Stimulated activated CD4-positive, alpha-beta T cell treated with anti-CD3 and anti-CD28 coated beads, Interleukin-2, amount 100 ng/mL, for 4 hours (primary cell): ENCODE measurements around the gene PPP1R12C.
"Not testable (repeated sequence)": the region's sequence is repeated elsewhere in the genome, so short reads cannot be mapped to it uniquely, and the experiment has no call there.

Experiments
- DNase-seq: peaks from one replicate; pipeline ENCODE4 v3.0.0-alpha.2; 2020; ENCODE audit warnings: low read depth

PPP1R12C gene

DNA sequence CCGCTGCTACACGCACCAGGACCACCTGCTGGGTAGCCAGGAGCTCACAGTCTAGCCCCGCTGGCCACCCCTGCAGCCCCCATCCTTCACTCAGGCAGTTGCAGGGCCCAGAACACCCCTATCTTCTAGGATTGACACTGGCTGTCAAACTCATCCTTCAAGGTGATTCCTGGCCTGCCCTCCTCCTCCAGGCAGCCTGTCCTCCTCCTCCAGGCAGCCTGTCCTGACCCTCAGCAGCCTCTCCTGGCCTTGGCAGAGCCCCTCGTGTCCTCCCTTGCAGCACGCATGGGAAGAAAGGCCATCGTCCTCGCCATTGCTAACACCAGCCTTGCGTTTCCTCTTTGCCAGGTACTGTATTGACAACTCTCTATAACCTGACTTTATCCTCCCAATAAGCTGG, 45.5 kb downstream of the PPP1R12C start:
- no peak for DNase-seq

DNA sequence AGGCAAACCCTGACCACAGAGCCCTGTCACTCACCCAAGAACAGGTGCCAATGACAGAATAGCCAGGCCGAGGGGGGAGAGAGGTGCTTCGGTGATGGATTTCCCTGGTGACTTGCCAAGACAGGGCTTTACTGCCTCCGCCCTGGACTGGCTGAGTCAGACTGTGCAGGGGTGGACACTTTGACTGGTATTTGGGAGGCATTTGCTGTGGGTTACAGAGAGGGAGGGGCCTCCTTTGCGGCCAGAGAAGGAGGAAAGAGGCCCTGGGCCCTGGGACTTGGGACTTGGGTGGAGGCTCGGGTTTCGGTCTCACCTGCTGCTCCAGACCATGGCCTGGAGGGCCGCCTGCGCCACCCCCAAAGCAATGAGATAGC, 46.3 kb downstream of the PPP1R12C start:
- DNase-seq: no peak

DNA sequence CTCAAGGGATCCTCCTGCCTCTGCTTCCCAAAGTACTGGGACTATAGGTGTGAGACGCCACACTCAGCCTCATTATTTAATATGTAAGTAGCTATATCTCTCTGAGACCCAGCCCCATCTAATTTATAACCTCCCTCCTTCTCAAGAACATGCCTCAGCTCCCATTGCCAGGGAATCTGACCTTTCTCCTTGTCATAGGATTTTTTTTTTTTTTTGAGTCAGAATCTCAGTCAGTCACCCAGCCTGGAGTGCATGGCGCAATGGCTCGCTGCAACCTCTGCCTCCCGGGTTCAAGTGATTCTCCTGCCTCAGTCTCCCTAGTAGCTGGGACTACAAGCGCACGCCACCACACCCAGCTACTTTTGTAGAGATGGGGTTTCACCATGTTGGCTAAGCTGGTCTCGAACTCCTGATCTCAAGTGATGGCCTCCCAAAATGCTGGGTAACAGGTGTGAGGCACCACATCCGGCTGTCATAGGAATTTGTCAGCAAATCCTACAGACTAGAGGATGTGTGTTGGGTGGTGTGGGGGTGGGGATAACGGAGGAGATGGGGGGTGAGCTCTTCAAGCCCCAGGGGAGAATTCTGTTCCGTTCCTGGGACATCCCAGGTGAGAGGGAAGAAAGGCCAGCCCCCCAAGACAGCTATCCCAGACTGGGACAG, 46.8 kb downstream of the PPP1R12C start:
- no peak for DNase-seq

DNA sequence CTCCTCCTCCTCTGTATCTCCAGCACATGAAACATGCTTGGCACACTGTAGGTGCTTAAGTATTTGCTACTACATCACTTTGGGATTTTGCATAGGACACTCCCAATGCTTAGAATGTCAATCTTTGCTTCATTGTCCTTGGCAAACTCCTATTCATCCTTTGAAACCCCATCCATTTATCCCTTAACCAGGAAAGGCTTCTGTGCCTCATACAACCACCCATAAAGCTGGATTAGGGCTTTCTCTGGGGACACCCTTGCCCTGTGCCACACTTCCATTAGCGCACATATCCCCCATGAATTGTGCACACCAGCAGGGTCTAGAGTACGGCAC, 47.6 kb downstream of the PPP1R12C start:
- DNase-seq: no peak

DNA sequence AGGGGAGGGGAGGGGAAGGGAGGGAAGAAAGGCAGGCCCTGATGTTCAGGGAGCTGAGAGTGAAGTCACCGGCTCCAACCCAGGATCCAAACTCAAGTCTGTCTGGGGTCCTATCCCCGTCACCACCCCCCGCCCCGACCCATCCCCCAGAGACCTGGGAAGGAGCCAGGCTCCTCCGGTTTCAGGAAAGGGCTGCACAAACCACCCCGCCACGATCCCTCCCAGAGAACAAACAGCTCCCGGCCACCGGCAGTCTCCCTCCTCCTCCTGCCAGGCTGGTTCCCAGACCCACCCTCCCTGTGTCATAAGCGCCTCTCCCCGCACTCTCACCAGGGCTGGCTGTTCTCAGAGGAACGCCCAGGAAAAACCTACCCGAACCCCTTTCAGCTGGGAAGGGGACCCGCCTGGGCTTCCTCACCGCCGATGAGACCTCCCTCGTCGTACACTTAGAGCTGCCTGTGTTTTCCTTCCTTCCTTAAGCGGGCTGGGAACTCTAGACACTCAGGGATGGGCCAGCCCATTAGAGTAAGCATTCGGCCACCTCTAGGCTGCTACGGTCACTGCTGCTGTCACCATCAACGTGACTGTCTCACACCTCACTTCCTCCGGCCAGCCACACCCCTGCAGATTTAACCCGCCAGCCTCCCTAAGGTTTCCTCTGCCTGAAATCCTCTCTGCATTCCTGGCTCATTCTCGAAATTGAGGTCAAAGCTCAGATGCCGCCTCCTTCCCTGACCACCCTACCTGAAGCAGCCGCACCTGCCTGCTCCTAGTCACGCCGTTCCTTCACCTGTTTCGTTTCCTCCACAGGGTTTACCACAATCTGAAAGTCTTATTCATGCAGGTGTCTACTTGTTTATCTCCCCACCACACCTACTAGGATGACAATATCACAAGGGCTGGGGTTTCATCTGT, 48.2 kb downstream of the PPP1R12C start:
- DNase-seq: no peak

DNA sequence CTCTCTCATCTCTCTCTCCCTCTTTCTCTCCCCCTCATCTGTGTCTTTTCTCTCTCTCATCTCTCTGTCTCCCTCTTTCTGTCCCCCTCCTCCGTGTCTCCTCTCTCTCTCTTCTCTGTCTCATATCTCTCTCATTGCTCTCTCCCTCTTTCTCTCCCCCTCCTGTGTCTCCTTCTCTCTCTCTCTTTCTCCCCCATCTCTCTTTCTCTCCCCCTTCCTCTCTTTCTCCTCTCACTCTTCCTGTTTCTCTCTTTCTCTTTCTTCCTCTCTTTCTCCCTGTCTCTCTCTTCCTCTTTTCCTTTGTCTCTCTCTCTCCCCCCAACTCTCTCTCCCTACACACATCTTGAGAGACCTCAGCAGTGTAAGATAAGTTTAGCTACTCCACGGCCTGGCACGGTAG, 49.6 kb downstream of the PPP1R12C start:
- no peak for DNase-seq

DNA sequence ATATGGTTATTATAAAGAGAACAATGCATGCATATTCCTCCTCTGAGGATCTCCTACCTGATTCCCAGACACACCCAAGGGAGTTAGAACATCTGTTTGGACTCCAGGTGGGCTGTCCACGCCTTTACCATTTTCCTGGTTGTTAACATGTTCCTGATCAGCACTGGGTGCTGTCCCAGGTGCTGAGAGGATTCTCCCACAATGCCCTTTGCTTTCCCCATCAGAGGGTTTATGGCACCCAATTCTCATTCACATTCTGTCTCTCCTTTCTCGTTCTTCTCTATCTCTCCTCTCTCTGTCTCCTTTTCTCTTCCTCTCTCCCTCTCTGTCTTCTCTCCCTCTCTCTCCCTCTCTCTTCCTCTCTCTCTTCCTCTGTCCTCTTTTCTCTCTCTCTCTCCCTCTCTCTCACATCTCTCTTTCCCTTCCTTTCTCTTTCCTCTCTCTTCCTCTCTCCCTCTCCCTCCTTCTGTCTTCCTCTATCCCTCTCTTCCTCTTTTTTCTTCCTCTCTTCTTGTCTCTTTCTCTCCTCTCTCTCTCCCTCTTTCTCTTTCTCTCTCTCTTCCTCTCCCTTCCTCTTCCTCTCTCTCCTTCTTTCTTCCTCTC, 51.2 kb downstream of the PPP1R12C start:
- DNase-seq: no peak

DNA sequence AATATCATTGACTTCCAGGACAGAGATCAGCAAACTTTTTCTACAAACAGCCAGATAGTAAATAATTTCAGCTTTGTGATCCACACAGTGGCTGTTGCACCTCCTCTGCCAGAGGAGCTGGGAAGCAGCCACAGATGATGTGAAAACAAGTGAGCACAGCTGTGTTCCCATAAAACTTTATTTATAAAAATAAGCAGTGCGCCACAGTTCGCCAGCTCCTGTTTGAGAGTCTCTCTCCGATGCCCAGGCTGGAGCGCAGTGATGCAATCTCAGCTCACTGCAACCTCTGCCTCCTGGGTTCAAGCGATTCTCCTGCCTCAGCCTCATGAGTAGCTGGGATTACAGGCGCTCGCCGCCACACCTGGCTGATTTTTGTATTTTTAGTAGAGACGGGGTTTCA, 51.9 kb downstream of the PPP1R12C start:
- DNase-seq: not testable (repeated sequence)

DNA sequence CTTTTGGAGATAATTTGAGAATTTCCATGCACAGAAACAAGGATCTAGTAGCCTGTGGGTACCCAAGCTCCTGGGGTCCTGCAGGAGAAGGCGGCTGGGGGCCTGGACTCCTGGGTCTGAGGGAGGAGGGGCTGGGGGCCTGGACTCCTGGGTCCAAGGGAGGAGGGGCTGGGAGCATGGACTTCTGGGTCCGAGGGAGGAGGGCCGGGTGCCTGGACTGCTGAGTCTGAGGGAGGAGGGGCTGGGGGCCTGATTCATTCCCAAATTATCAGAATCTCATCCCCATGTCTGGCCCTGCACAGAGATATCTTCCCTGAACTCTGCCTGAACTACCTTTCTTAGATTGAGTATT, 54.0 kb downstream of the PPP1R12C start:
- no peak for DNase-seq

DNA sequence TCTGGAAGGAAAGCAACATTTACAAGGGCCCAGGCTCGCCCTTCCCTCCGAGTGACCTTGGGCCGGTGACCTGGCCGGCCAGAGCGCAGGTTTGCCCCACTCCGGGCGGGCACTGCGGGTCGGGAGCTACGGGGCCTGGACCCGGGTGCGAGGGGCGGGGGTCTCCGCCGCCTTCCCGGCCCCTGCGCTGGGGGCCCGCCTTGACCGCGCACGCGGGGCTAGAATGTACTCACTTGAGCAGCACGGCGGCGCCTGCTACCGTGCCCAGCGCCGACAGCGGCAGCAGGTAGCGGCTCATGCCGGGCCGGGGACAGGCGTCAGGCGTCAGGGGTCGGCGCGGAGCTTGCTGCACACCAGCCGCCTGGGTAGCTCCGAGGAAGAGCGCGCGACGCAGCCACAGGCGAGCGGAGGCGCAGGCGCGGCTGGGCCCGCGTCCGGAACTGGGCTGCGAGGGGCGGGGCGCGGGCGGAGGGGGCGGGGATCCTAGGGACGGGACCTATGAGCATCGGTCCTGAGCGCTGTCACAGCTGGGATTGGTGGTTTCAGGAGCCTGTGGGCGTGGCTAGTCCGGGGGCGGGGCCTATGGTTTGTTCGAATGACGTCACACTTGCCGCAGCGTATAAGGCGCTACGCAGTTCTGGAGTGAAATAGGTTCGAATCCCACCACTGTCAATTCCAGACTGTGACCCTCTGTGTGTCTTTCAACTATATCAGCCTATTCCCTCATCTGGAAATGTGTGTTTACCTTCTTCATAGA, 54.5 kb downstream of the PPP1R12C start, which contains the start of gene RDH13:
RDH13 (minus strand) TSS at position 414 of the 757 bp plus-strand sequence; CDS start at position 298, 116 bp downstream.
- peak; percentile 98 for DNase-seq

DNA sequence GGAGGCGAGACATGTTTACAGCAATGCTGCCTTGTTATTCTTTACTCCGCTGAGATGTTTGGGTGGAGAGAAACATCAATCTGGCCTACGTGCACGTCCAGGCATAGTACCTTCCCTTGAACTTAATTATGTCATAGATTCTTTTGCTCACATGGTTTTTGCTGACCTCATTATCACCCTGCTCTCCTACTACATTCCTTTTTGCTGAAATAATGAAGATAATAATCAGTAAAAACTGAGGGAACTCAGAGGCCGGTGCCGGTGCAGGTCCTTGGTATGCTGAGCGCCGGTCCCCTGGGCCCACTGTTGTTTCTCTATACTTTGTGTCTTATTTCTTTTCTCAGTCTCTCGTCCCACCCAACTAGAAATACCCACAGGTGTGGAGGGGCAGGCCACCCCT, 57.1 kb downstream of the PPP1R12C start:
- DNase-seq: not testable (repeated sequence)

DNA sequence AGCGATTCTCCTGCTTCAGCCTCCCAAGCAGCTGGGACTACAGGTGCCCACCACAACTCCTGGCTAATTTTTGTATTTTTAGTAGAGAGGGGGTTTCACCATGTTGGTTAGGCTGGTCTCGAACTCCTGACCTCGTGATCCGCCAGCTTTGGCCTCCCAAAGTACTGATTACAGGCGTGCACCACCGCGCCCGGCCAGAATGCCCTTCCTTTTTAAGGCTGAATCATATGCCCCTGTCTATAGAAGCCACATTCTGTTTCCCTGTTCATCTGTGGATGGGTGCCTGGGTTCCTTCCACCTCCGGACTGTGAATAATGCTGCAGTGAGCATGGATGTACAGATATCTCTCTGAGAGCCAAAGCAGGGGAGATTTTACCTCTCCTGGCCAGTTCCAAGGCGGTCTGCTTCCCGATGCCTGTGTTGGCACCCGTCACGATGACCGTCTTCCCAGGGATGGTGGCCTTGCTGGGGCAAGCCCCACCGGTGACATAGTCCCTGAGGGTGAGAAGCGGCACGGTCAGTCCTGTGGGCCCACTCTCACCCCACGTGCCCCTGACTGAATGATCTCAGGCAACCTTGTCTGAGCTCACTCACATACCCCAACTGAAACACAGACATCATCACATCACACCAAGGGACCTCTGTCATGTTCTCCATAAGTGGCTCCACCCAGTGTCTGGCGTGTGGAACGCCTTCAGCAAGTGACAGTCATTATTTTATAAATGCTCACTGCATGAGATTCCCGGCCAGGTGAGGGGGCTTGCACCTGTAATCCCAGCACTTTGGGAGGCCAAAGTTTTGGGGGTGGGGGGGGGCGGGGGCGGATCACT, 58.4 kb downstream of the PPP1R12C start:
- DNase-seq: no peak

DNA sequence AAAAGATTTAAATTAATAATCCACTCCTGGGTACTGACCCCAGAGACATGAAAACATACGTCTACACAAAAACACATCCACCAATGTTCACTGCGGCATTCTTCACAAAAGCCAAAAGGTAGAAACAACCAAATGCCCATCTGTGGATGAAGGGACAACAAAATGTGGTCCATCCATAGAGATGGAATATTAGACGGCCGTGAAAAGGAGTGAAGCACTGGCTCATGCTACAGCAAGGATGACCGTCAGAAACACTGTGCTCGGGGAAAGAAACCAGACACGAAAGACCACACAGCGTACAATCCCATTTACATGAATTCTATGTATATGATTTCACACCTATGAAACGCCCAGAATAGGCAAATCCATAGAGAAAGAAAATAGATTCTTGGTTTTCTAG, 60.6 kb downstream of the PPP1R12C start:
- DNase-seq: no peak

DNA sequence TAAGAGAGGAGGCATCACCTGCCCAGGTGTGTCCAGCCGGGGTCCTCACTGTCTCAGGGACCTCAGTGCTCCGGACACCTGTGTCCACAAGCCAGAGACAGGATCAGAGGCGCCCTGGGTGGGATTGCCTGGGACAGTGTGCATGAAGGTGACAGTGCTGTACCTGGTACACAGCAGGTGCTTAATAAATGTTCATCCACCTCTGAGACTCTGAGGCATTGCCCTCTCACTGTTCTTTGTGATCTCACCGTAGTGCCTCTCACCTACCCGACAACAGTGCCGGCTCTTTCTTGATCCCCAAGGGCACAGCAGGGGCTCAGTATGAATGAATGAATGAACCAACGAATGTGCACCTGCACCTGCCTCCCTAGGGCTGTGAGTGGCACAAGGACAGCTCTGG, 63.7 kb downstream of the PPP1R12C start:
- DNase-seq: no peak

DNA sequence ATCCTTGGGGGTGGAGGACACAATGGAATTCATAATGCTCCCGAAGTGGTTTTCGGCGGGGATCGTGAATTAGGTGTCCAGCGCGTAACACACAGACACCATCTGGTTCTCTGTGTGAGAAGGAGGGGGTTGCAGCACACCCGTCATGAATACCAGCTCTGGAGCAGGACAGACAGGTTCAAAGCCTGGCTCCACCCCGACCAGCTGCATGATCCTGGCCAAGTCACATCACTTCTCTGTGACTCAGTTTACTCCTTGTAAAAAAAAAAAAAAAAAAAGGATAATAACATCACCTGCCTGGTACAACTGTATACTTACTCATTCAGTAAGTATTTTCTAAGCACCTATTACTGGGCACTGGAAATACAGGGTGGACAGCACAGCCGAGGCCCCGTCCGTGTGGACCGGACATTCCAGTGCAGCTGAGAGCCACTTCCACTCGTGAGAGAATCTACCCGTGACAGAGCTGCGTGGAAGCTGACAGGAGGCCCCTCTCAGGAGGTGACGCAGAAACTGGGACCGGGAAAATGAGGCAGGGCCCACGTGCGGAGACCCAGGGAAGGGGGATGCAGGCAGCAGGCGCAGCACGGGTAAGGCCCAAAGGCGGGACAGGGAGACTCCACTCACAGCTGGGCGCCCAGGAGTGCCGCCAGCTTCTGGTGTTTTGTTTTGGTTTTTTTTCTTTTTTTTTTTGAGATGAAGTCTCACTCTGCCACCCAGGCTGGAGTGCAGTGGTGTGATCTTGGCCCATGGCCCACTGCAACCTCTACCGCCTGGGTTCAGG, 66.5 kb downstream of the PPP1R12C start:
- no peak for DNase-seq

DNA sequence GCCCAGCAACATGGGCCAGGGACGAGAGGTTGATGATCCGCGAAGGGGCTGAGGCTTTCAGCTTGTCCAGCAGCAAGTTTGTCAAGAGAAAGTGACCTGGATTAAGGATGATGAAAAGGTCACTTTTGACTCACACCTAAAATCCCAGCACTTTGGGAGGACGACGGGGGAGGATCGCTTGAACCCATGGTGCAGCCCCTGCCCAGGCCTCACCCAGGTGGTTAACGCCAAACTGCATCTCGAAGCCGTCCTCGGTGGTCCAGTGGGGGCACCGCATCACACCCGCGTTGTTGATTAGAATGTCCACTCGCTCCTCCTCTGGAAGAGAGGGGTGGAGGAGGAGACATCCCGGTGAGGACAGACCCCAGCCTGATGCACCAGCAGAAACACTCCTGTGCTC, 69.0 kb downstream of the PPP1R12C start:
- no peak for DNase-seq

DNA sequence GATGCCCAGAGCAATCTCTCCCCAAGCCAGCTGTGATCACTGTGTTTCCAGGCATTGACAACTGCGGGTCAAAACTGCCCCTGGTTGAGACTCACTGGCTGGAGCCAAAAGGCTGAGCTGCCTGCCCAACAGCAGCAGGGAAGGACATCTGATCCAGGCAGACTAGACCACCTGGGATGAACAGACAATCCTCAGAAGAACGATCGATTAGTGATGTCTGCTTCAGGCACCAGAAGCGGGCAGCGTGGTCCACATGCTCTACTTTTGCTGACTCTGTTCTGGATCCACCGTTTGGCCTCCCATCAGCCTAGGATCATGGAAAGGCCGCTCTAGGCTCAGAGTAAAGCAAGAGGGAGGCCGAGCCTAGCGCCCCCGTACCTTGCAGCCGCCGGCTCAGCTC, 69.5 kb downstream of the PPP1R12C start:
- no peak for DNase-seq

DNA sequence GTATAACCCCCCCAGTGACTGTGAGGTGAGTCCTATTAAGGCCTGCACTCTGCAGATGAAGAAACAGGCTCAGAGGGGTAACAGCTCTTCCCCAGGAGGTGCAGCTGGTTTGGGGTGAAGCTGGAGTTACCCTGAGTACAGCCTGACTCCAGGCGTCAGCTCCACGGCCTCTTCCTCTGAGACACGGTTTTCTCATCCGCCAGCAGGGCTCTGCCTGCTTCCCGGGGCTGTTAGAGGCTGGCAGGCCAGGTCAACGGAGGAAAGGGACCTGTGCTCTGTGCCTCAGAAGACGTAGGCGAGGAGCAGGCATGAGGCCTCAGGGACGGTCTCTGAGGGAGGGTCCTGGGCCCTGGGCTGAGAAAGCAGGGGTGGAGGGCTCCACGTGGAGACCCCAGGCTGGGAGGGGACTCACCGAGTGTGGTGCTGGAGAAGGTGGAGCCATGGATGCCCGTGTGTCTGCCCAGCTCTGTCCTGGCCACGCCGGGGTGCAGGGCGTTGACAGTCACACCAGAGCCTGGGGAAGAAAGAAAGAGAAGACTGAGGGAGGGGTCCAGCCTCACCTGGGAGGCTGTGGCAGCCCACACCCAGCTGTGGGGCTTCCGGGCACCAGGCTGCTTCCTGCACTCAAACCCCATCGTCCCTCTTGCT, 70.3 kb downstream of the PPP1R12C start:
- no peak for DNase-seq

DNA sequence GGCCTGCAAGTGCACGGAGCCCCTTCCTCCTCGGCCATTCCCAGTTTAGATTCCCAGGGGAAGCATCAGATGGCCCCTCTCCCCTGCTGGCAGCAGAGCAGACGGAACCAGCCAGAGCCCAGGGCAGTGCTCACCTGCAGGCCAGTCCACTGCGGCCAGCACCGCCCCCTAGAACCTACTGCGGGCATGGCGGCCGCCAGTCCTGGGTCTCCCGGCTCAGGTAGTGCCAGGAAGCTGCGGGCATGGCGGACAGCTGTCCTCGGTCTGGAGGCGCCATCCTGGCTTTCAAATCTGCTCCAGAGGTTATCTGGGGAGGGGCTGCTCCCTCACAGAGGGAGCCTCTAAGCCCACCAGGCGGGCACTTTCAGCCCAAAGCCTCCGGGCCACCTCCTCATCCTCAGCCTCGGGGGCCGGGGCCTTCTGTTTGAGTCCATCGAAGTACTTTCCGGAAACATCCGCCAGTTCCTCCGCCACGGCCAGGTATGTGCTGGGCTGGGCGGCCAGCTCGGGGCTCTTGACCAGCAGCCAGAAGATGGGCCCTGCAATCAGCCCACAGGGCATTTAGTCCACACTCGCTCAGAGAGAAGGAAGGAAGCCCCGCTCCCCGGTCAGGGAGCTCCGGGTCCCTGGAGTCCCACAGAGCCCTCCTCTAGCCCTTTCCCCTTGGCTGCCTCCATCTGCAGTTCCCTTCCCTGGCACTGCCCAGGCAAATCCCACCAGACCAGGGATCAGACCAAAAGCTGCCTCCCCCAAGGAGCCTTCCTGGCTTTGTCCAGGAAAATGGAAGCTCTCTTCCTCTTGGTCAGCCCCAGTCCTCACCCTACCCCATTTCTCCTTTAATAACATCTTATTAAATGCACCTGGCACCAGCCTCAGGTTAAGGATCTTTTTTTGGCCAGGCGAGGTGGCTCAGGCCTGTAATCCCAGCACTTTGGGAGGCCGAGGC, 72.4 kb downstream of the PPP1R12C start:
- DNase-seq: no peak
